HepG2 (cell line): ENCODE measurements around the gene CARMIL3. TPM values are rescaled to one million over a fixed set of nuclear protein-coding genes. Genes with fewer than 3 reads are reported as not detected.

Experiments
- CSRNP1 ChIP-seq: sonication (generic); formaldehyde crosslinking; IDR thresholded peaks from 2 replicates; pipeline ENCODE4 v1.8.1; 2023; ENCODE audit warnings: mild to moderate bottlenecking, missing genetic modification reagents
- ETS1 ChIP-seq: sonication (generic); formaldehyde crosslinking; IDR thresholded peaks from 2 replicates; pipeline ENCODE4 v1.4.0; 2020; ENCODE audit warnings: missing genetic modification reagents
- FOXP4 ChIP-seq: sonication (generic); formaldehyde crosslinking; IDR thresholded peaks from 2 replicates; pipeline ENCODE4 v1.4.0; 2020; ENCODE audit warnings: missing genetic modification reagents
- HIC2 ChIP-seq: sonication (generic); formaldehyde crosslinking; IDR thresholded peaks from 2 replicates; pipeline ENCODE4 v1.9.0; 2022; ENCODE audit warnings: low read depth, missing genetic modification reagents
- MLXIP ChIP-seq: sonication (generic); formaldehyde crosslinking; IDR thresholded peaks from 2 replicates; pipeline ENCODE4 v1.9.0; 2021; ENCODE audit warnings: missing genetic modification reagents, borderline replicate concordance
- PAF1 ChIP-seq: IDR thresholded peaks from 2 replicates; pipeline ENCODE4 v1.6.1; 2016; ENCODE audit warnings: missing genetic modification reagents, missing compliant biosample characterization
- PLSCR1 ChIP-seq: sonication (generic); formaldehyde crosslinking; IDR thresholded peaks from 2 replicates; pipeline ENCODE4 v1.5.0; 2020; ENCODE audit warnings: missing genetic modification reagents, mild to moderate bottlenecking, borderline replicate concordance
- RBFOX2 ChIP-seq: fragments of 200-400 bp; formaldehyde crosslinking; IDR thresholded peaks from 2 replicates; pipeline ENCODE4 v1.6.1; 2017; ENCODE audit warnings: low read depth, mild to moderate bottlenecking, low read length
- SKI ChIP-seq: fragments of 450-650 bp; IDR thresholded peaks from one replicate; pipeline ENCODE4 v1.6.1; 2018; ENCODE audit warnings: mild to moderate bottlenecking; ENCODE audit not compliant: partially characterized antibody
- TSC22D2 ChIP-seq: sonication (generic); formaldehyde crosslinking; IDR thresholded peaks from 2 replicates; pipeline ENCODE4 v1.5.1; 2020; ENCODE audit warnings: missing genetic modification reagents, mild to moderate bottlenecking, borderline replicate concordance
- ZFP1 ChIP-seq: IDR thresholded peaks from 2 replicates; pipeline ENCODE4 v1.6.1; 2016
- ZNF556 ChIP-seq: sonication (generic); formaldehyde crosslinking; IDR thresholded peaks from 2 replicates; pipeline ENCODE4 v1.4.0; 2020; ENCODE audit warnings: mild to moderate bottlenecking, missing genetic modification reagents, borderline replicate concordance
- ZNF704 ChIP-seq: sonication (generic); formaldehyde crosslinking; IDR thresholded peaks from 2 replicates; pipeline ENCODE4 v1.8.1; 2023; ENCODE audit warnings: mild to moderate bottlenecking, inconsistent platforms, moderate library complexity, missing genetic modification reagents, borderline replicate concordance
- ZNF800 ChIP-seq: sonication (generic); formaldehyde crosslinking; IDR thresholded peaks from 2 replicates; pipeline ENCODE4 v1.4.0; 2020; ENCODE audit warnings: missing genetic modification reagents
- polyA plus RNA-seq, 8 experiments: library from polyadenylated mRNA; depleted of rRNA in 3 of 8; stranded (reverse) in 7 of 8; unstranded in 1 of 8; fragments of >200 nt; fragmentation: Illumina TruSeq in 4 of 8; extraction: Trizol in 4 of 8; gene quantifications; 2 replicates each; pipeline versions ENCODE4 v1.2.1 to v1.2.3, GENCODE V29; 2011 to 2016; ENCODE audit warnings: low read depth in 4 of 8, missing spikeins in 1 of 8, mixed read lengths in 1 of 8; ENCODE audit not compliant: insufficient read depth in 1 of 8
- total RNA-seq, 5 experiments: library from RNA; depleted of rRNA; stranded (reverse); fragments of >200 nt; fragmentation: Illumina TruSeq; extraction: Trizol; gene quantifications; 2 replicates each; pipeline ENCODE4 v1.2.3, GENCODE V29; 2016; ENCODE audit warnings: low read depth in 1 of 5

The CARMIL3 gene
- total and polyA plus RNA-seq, 2 of the 13 experiments (the other 11 are each of a cell fraction or from before 2014, with no cell fraction given): 0.27 to 0.55 TPM

- TF ChIP-seq ZNF800 (CRISPR knock-in tag) (0 out of 2 replicates have a peak, but pooled peaks have one; percentile 32), ETS1 (CRISPR knock-in tag) (0 out of 2 replicates have a peak, but pooled peaks have one; percentile 72), TSC22D2 (CRISPR knock-in tag) (no peak), CSRNP1 (no peak), ZNF556 (CRISPR knock-in tag) (no peak), MLXIP (CRISPR knock-in tag) (no peak), HIC2 (no peak), FOXP4 (CRISPR knock-in tag) (no peak; the same call in 1 of the 2 replicates), PLSCR1 (CRISPR knock-in tag) (no peak), ZNF704 (CRISPR knock-in tag) (no peak), SKI (no peak), RBFOX2 (peak; percentile 3; the same call in 1 of the 2 replicates), ZFP1 (no peak), PAF1 (CRISPR knock-in tag) (no peak)
Observed at GRCh38 chr14:24081739-24082211, 30.0 kb downstream of the CARMIL3 start (continued).
